Ishikawa (cell line): ENCODE results near the gene WWC1.
A peak's percentile ranks its signal among the peaks of the same experiment; 100 is the strongest.

ENCODE experiments used
- CEBPB ChIP-seq: IDR thresholded peaks from 2 replicates; pipeline ENCODE4 v1.6.1; 2012
- CREB1 ChIP-seq: IDR thresholded peaks from 2 replicates; pipeline ENCODE4 v1.6.1; 2012; ENCODE audit warnings: low read depth
- EP300 ChIP-seq: IDR thresholded peaks from 2 replicates; pipeline ENCODE4 v1.6.1; 2012; ENCODE audit warnings: borderline replicate concordance
- RAD21 ChIP-seq: IDR thresholded peaks from 2 replicates; pipeline ENCODE4 v1.6.1; 2012; ENCODE audit warnings: low read depth
- TAF1 ChIP-seq: IDR thresholded peaks from 2 replicates; pipeline ENCODE4 v1.6.1; 2012; ENCODE audit warnings: low read depth, mild to moderate bottlenecking
- TCF12 ChIP-seq: IDR thresholded peaks from 2 replicates; pipeline ENCODE4 v1.6.1; 2012; ENCODE audit warnings: low read depth
- YY1 ChIP-seq: IDR thresholded peaks from 2 replicates; pipeline ENCODE4 v1.6.1; 2012; ENCODE audit warnings: low read depth
- ZBTB7A ChIP-seq: IDR thresholded peaks from 2 replicates; pipeline ENCODE4 v1.6.1; 2012; ENCODE audit warnings: low read depth
- TF ChIP-seq, protein P1 (sequence below): IDR thresholded peaks from 2 replicates; pipeline ENCODE4 v1.6.1; 2012

DNA sequence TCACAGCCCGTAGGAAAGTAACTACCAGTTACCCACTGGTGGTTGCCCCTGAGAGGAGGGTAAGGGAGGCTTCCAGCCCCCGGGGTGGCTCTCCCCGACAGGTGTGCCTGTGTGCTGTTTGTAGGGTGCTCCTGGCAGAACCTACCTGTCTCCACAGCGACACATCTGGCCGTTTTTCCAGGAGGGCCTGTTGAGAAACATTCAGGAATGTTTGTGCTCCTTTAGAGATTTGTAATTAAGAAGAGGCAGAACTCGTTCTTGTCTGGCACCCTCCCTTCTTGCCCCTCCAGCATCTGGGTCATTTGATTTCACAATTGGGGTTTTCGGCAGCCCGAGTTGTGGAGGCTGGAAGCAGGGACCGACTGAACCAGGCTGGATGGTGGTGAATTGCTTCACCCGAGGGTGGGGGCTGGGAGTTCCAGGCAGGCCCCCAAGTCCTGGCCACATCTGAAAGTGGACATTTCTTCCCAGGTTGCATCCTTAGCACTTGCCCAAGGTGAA is 74.2 kb downstream of the WWC1 start:
- TF ChIP-seq EP300 (no peak), YY1 (no peak), CREB1 (no peak), CEBPB (peak; percentile 87), TAF1 (no peak), RAD21 (peak; percentile 52), ZBTB7A (no peak), TCF12 (no peak)
- TF ChIP-seq, protein P1, sequence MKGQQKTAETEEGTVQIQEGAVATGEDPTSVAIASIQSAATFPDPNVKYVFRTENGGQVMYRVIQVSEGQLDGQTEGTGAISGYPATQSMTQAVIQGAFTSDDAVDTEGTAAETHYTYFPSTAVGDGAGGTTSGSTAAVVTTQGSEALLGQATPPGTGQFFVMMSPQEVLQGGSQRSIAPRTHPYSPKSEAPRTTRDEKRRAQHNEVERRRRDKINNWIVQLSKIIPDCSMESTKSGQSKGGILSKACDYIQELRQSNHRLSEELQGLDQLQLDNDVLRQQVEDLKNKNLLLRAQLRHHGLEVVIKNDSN, result no peak
